GM23338 (cell line): ENCODE measurements around the gene SBF1.

Experiments used
- CREB1 ChIP-seq: fragments of 250-450 bp; sonication (Bioruptor Pico); IDR thresholded peaks from 2 replicates; pipeline ENCODE4 v1.5.0; 2020; ENCODE audit warnings: low read depth, mild to moderate bottlenecking, moderate library complexity
- CTCF ChIP-seq, 2 experiments: fragments of 200-600 bp in 1 of 2; sonication (generic) in 1 of 2; conservative IDR thresholded peaks; 2 replicates each; pipeline versions ENCODE4 v1.5.1 to v1.6.1; 2016 to 2017; ENCODE audit warnings: antibody characterized with exemption in 2 of 2, low read depth in 2 of 2, mild to moderate bottlenecking in 2 of 2, moderate library complexity in 1 of 2
- EZH2 ChIP-seq: fragments of 200-600 bp; sonication (generic); IDR thresholded peaks from one replicate; pipeline ENCODE4 v1.8.0; 2017; ENCODE audit warnings: antibody characterized with exemption, mild to moderate bottlenecking, low read depth; ENCODE audit not compliant: unreplicated experiment
- EZH2phosphoT487 ChIP-seq: fragments of 200-600 bp; sonication (generic); IDR thresholded peaks from one replicate; pipeline ENCODE4 v1.8.1; 2018; ENCODE audit warnings: antibody characterized with exemption; ENCODE audit not compliant: unreplicated experiment
- JUNB ChIP-seq: IDR thresholded peaks from one replicate; pipeline ENCODE4 v1.6.1; 2016; ENCODE audit warnings: antibody characterized with exemption; ENCODE audit not compliant: unreplicated experiment
- POLR2AphosphoS5 ChIP-seq: IDR thresholded peaks from 2 replicates; pipeline ENCODE4 v1.6.1; 2016; ENCODE audit warnings: antibody characterized with exemption, low read depth
- REST ChIP-seq: IDR thresholded peaks from one replicate; pipeline ENCODE4 v1.6.1; 2018; ENCODE audit warnings: antibody characterized with exemption; ENCODE audit not compliant: unreplicated experiment
- ZNF114 ChIP-seq: fragments of 250-450 bp; sonication (Bioruptor Pico); IDR thresholded peaks from 2 replicates; pipeline ENCODE4 v1.5.0; 2020; ENCODE audit warnings: mild to moderate bottlenecking, moderate library complexity
- ZNF462 ChIP-seq: fragments of 250-450 bp; sonication (Bioruptor Pico); IDR thresholded peaks from 2 replicates; pipeline ENCODE4 v1.5.0; 2020; ENCODE audit warnings: mild to moderate bottlenecking, moderate library complexity

GRCh38 chr22:50479721-50480120 is 4.9 kb upstream of the SBF1 start:
- no peak for TF ChIP-seq CTCF (conservative IDR thresholded peaks at IDR 0.05; ENCODE audit: low read depth in 2 of 2)
- TF ChIP-seq EZH2 = no peak
- TF ChIP-seq POLR2AphosphoS5 = no peak
- no peak for TF ChIP-seq CREB1 (CRISPR knock-in tag)
- no peak for TF ChIP-seq JUNB
- TF ChIP-seq EZH2phosphoT487 = no peak
- no peak for TF ChIP-seq REST
- no peak for TF ChIP-seq ZNF114
- no peak for TF ChIP-seq ZNF462 (CRISPR knock-in tag)
